HEK293 (cell line): Measurements from ENCODE around the gene ADCY4.

Source experiments
- CTCF ChIP-seq: fragments of 450-650 bp; formaldehyde crosslinking; IDR thresholded peaks from 2 replicates; pipeline ENCODE4 v1.5.1; 2016; ENCODE audit warnings: missing biosample characterization, missing genetic modification characterization
- GLIS2 ChIP-seq: fragments of 450-650 bp; formaldehyde crosslinking; IDR thresholded peaks from 2 replicates; pipeline ENCODE4 v1.5.1; 2016; ENCODE audit warnings: missing biosample characterization, missing genetic modification characterization
- REST ChIP-seq: fragments of 450-650 bp; formaldehyde crosslinking; IDR thresholded peaks from 2 replicates; pipeline ENCODE4 v1.5.1; 2016; ENCODE audit warnings: missing biosample characterization, missing genetic modification characterization
- YY1 ChIP-seq: fragments of 450-650 bp; formaldehyde crosslinking; IDR thresholded peaks from 2 replicates; pipeline ENCODE4 v1.5.1; 2018; ENCODE audit warnings: missing biosample characterization, missing genetic modification characterization
- ZBTB1 ChIP-seq: fragments of 450-650 bp; formaldehyde crosslinking; IDR thresholded peaks from 2 replicates; pipeline ENCODE4 v1.5.1; 2016; ENCODE audit warnings: missing biosample characterization, missing genetic modification characterization

- TF ChIP-seq ZBTB1 (tag by site-specific recombination), result no peak
- TF ChIP-seq CTCF (tag by site-specific recombination), result no peak
- no peak for TF ChIP-seq YY1 (tag by site-specific recombination)
- no peak for TF ChIP-seq REST (tag by site-specific recombination)
- TF ChIP-seq GLIS2 (tag by site-specific recombination), result no peak
These were observed 9.2 kb upstream of the ADCY4 start for GRCh38 chr14:24343795-24344660.
